ENCODE results near the gene MAN1B1. TPM values are rescaled to one million over a fixed set of nuclear protein-coding genes. Genes with fewer than 3 reads are reported as not detected.
"Not testable (repeated sequence)": the region's sequence is repeated elsewhere in the genome, so short reads cannot be mapped to it uniquely, and the experiment has no call there.

Gene MAN1B1
- total RNA-seq, 2 experiments from 2014 or later, result 18.7 to 18.9 TPM

- H3K4me3 Mint-ChIP-seq; H3K27ac Mint-ChIP-seq; H3K36me3 Mint-ChIP-seq (ENCODE audit: low read depth); H3K9me3 Mint-ChIP-seq; H3K27me3 Mint-ChIP-seq (ENCODE audit: low read depth); DNase-seq; intact Hi-C loops (cut with micrococcal nuclease): not testable (repeated sequence)
- H3K4me1 Mint-ChIP-seq (ENCODE audit: low read depth), result peaks cover 17% of the 10 kb centered on the region
- CTCF ChIA-PET, result interaction anchor here (0.7 to 1.8 kb wide), 3 partner anchors 9 to 105 kb away, joined by 3 to 8 read pairs (median 7); partner anchors contain the start of gene RNF224
These were observed 35.4 kb downstream of the MAN1B1 start for GRCh38 chr9:137121927-137122795.

GRCh38 chr9:137122796-137123467 is 36.1 kb downstream of the MAN1B1 start:
- intact Hi-C loops (cut with micrococcal nuclease); H3K27me3 Mint-ChIP-seq (ENCODE audit: low read depth); H3K27ac Mint-ChIP-seq; H3K9me3 Mint-ChIP-seq; DNase-seq; H3K4me3 Mint-ChIP-seq; H3K36me3 Mint-ChIP-seq (ENCODE audit: low read depth): not testable (repeated sequence)
- peaks cover 22% of the 10 kb centered on the region for H3K4me1 Mint-ChIP-seq (ENCODE audit: low read depth)
- CTCF ChIA-PET, result interaction anchor here (0.7 to 1.8 kb wide), 5 partner anchors 8 to 104 kb away, joined by 3 to 8 read pairs (median 4); partner anchors contain the start of gene RNF224

DNA sequence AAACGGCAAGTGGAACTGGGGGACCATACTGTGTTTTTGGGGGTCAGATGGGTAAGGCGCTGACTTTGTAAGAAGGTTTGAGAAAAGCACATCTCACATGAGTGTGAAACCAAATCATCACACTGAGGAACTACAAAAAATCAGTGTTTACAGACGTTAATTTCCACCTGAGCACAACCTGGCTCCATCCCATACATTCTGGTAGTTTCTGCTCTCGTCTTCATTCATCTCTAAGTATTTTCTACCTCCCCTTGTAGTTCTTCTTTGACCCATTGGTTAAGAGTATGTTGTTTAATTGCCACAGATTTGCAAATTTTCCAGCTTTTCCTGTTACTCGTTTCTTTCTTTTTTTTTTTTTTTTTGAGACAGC is 36.7 kb downstream of the MAN1B1 start:
- no peaks in the 10 kb centered on the region for H3K9me3 Mint-ChIP-seq
- DNase-seq, result no peak
- intact Hi-C loops (cut with micrococcal nuclease), result no loop called here
- H3K27me3 Mint-ChIP-seq (ENCODE audit: low read depth), result no peaks in the 10 kb centered on the region
- CTCF ChIA-PET, result interaction anchor here (0.7 to 1.6 kb wide), 3 partner anchors 73 to 104 kb away, joined by 3 to 8 read pairs (median 4); partner anchors contain the start of gene RNF224
- H3K36me3 Mint-ChIP-seq (ENCODE audit: low read depth), result peaks cover 4% of the 10 kb centered on the region
- peaks cover 26% of the 10 kb centered on the region for H3K4me1 Mint-ChIP-seq (ENCODE audit: low read depth)
- no peak overlapping the region for H3K4me3 Mint-ChIP-seq
- no peak overlapping the region for H3K27ac Mint-ChIP-seq

DNA sequence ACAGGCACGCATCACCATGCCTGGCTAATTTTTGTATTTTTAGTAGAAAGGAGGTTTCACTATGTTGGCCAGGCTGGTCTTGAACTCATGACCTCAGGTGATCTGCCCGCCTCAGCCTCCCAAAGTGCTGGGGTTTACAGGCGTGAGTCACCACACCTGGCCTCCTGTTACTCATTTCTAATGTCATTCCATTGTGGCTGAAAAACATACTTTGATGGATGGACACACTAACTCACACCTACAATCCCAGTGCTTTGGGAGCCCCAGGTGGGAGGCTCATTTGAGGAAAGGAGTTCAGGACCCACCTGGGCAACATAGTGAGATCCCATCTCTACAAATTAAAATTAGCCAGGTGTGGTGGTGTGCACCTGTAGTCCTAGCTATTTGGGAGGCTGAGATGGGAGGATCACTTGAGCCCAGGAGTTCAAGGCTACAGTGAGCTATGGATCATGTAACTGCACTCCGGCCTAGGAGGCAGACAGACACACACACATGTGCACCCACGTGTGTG is 37.2 kb downstream of the MAN1B1 start:
- H3K27me3 Mint-ChIP-seq (ENCODE audit: low read depth); intact Hi-C loops (cut with micrococcal nuclease); H3K36me3 Mint-ChIP-seq (ENCODE audit: low read depth); H3K9me3 Mint-ChIP-seq; H3K4me3 Mint-ChIP-seq; CTCF ChIA-PET; DNase-seq; H3K27ac Mint-ChIP-seq: not testable (repeated sequence)
- peaks cover 24% of the 10 kb centered on the region for H3K4me1 Mint-ChIP-seq (ENCODE audit: low read depth)

DNA sequence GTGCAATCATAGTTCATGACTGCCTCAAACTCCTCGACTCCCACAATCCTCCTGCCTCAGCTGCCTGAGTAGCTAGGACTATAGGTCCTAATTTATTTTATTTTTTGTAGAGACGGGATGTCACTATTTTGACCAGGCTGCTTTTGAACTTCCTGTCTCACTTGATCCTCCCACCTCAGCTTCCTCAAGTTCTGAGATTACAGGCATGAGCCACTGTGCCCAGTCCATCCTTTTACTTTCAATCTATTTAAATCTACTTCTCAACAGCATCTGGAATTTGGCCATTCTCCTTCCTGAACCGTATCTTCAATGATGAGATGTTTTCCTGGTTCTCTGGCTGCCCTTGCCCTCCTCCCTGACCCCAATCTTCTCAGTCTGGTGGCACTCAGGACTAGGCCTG is 40.0 kb downstream of the MAN1B1 start:
- no peak for DNase-seq
- CTCF ChIA-PET, result interaction anchor here (0.6 to 3.4 kb wide), 4 partner anchors 18 to 110 kb away, joined by 3 to 14 read pairs (median 4); partner anchors contain the start of gene RNF224
- Mint-ChIP-seq H3K9me3 (no peaks in the 10 kb centered on the region), H3K36me3 (ENCODE audit: low read depth) (peaks cover 7% of the 10 kb centered on the region), H3K4me1 (ENCODE audit: low read depth) (peaks cover 19% of the 10 kb centered on the region), H3K4me3 (peak overlapping the region; percentile 91), H3K27me3 (ENCODE audit: low read depth) (peaks cover 2% of the 10 kb centered on the region), H3K27ac (peak overlapping the region; percentile 90)
- intact Hi-C loops (cut with micrococcal nuclease), result loop anchor here (5.0 kb wide), 4 partner anchors 39 to 79 kb away; partner anchors contain the start of genes ANAPC2, LRRC26, MAN1B1 and NPDC1

DNA sequence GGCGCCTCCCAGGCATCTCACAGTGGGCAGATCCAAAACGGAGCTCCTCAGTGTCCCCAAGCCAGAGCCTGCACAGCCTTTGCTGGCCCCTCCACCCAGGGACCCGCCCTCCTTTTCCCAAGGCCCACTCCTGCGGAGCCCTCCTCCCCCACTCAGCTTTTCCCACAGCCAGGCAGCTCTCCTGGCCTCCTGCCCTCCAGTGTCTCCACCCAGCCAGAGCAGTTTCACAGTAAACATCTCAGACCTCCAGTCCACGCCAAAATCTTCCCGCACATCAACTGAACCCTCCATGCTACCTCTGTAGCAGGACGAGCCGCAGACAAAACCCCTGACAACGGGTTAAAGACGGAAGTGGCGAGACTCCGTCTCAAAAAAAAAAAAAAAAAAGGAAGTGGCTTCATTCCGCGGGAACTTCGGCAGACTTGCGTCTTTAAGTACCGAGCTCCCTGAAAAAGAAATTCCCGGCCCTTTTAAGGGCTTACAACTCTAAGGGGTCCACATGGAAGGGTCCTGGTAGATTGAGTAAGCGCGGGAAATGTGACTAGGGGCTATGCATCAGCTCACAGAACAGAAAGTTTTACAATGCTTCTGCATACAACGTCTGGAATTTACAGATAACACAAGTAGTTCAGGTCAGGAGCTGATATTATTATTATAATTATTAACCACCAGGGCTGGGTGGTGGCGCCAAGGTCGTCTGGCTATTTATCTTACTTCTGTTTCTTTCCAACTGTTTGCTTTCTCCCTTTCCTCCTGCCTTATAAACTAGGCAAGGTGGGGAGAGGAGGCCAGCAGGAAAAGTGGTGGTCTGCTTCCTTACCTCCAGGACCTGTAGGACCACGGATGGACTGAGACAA is 40.7 kb downstream of the MAN1B1 start:
- Mint-ChIP-seq H3K27ac (peak overlapping the region; percentile 90), H3K4me1 (ENCODE audit: low read depth) (peaks cover 19% of the 10 kb centered on the region), H3K27me3 (ENCODE audit: low read depth) (peaks cover 2% of the 10 kb centered on the region), H3K36me3 (ENCODE audit: low read depth) (peaks cover 7% of the 10 kb centered on the region), H3K4me3 (peak overlapping the region; percentile 91), H3K9me3 (no peaks in the 10 kb centered on the region)
- intact Hi-C loops (cut with micrococcal nuclease), result loop anchor here (1.0 to 5.0 kb wide), 6 partner anchors 23 to 296 kb away; partner anchors contain the start of genes ANAPC2, EXD3, LRRC26 and MAN1B1
- peak; percentile 52 for DNase-seq
- CTCF ChIA-PET, result interaction anchor here (0.6 to 3.4 kb wide), 5 partner anchors 43 to 109 kb away, joined by 3 to 14 read pairs (median 4); partner anchors contain the start of gene RNF224

DNA sequence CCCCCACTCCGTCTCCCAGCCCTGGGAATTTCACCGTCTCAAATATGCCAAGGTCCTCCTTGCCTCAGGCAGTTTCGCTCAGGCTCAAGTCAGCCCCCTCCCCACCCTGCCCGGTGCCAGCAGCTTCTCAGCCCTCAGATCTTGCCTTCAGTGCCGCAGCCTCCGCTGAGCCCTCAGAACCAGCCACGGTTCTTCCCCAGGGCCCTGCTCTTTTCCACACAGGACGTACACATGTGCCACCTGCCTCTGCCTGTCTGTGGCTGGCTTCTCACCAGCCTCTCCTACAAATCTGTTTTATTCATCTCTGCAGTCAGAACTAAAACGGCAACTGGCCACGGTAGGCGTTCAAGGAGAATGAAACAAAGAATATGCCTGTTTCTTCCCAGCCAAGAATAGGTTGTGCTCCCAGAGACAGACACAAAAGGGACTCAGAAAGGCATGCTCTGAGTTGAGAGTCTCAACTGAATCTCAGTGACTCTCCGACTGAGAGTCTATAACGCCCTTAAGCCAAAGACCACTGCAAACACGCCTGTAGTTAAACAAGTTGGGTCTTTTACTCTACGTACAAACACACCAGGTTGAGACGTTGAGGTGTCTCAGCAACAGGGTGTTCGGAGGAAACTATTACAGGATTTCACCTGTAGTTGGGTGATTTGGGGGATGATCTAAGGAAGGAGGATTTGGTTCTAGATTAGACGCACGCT is 41.5 kb downstream of the MAN1B1 start:
- H3K27ac Mint-ChIP-seq, result peak overlapping the region; percentile 90
- H3K27me3 Mint-ChIP-seq (ENCODE audit: low read depth), result peaks cover 2% of the 10 kb centered on the region
- H3K4me3 Mint-ChIP-seq, result peak overlapping the region; percentile 91
- CTCF ChIA-PET, result interaction anchor here (0.6 to 3.4 kb wide), 4 partner anchors 32 to 99 kb away, joined by 3 to 14 read pairs (median 6); partner anchors contain the start of gene RNF224
- DNase-seq, result peak; percentile 62
- H3K4me1 Mint-ChIP-seq (ENCODE audit: low read depth), result peaks cover 19% of the 10 kb centered on the region
- peaks cover 7% of the 10 kb centered on the region for H3K36me3 Mint-ChIP-seq (ENCODE audit: low read depth)
- intact Hi-C loops (cut with micrococcal nuclease), result loop anchor here (1.0 to 5.0 kb wide), 6 partner anchors 22 to 295 kb away; partner anchors contain the start of genes ANAPC2, EXD3, LRRC26 and MAN1B1
- H3K9me3 Mint-ChIP-seq, result no peaks in the 10 kb centered on the region

GRCh38 chr9:137128862-137129455 is 42.2 kb downstream of the MAN1B1 start:
- no peaks in the 10 kb centered on the region for H3K9me3 Mint-ChIP-seq
- CTCF ChIA-PET, result interaction anchor here (0.9 to 1.8 kb wide), 7 partner anchors 10 to 236 kb away, joined by 3 to 10 read pairs (median 4); no protein-coding TSS in a partner anchor
- H3K36me3 Mint-ChIP-seq (ENCODE audit: low read depth), result peaks cover 7% of the 10 kb centered on the region
- H3K27ac Mint-ChIP-seq, result peak overlapping the region; percentile 90
- H3K27me3 Mint-ChIP-seq (ENCODE audit: low read depth), result peaks cover 2% of the 10 kb centered on the region
- peak overlapping the region; percentile 91 for H3K4me3 Mint-ChIP-seq
- intact Hi-C loops (cut with micrococcal nuclease), result loop anchor here (1.0 to 5.0 kb wide), 9 partner anchors 22 to 294 kb away; partner anchors contain the start of genes ANAPC2, EXD3, LRRC26 and MAN1B1
- peak; percentile 27 for DNase-seq
- H3K4me1 Mint-ChIP-seq (ENCODE audit: low read depth), result peaks cover 17% of the 10 kb centered on the region

- H3K4me3 Mint-ChIP-seq, result peak overlapping the region; percentile 91
These were observed 42.8 kb downstream of the MAN1B1 start for GRCh38 chr9:137129456-137130175.

More at GRCh38 chr9:137129456-137130175, 42.8 kb downstream of the MAN1B1 start:
- Mint-ChIP-seq H3K27me3 (ENCODE audit: low read depth) (peaks cover 5% of the 10 kb centered on the region), H3K36me3 (ENCODE audit: low read depth) (peaks cover 7% of the 10 kb centered on the region), H3K9me3 (no peaks in the 10 kb centered on the region), H3K4me1 (ENCODE audit: low read depth) (peaks cover 17% of the 10 kb centered on the region), H3K27ac (peak overlapping the region; percentile 74)
- CTCF ChIA-PET, result interaction anchor here (0.6 to 1.9 kb wide), 9 partner anchors 11 to 236 kb away, joined by 3 to 10 read pairs (median 4); partner anchors contain the start of gene RNF224
- DNase-seq, result peak; percentile 92
- intact Hi-C loops (cut with micrococcal nuclease), result loop anchor here (1.0 to 5.0 kb wide), 8 partner anchors 21 to 112 kb away; partner anchors contain the start of genes ANAPC2, LRRC26, MAN1B1 and NPDC1
